AG04449 (cell line): Measurements from ENCODE around the gene ATXN7L2.
A peak's percentile ranks its signal among the peaks of the same experiment; 100 is the strongest.
"Not testable (repeated sequence)": the region's sequence is repeated elsewhere in the genome, so short reads cannot be mapped to it uniquely, and the experiment has no call there.

ENCODE experiments used
- CTCF ChIA-PET: fragments of 350-600 bp; formaldehyde crosslinking; extraction: SDS; loops from one replicate; lab custom pipeline; 2021; ENCODE audit warnings: antibody characterized with exemption; lab: Yijun Ruan, JAX
- POLR2A ChIA-PET: fragments of 400-600, 350-600 bp; formaldehyde crosslinking; extraction: SDS; loops from one replicate; lab custom pipeline; 2020; ENCODE audit warnings: antibody characterized with exemption, inconsistent platforms; lab: Yijun Ruan, JAX
- DNase-seq: peaks from one replicate; pipeline ENCODE4 v3.0.0-alpha.2; 2010; ENCODE audit warnings: low read depth, low spot score
- H3K4me3 ChIP-seq: 2 replicates; pipeline ENCODE4 v1.5.1; 2011; ENCODE audit warnings: low read depth, mild to moderate bottlenecking, control low read depth, low read length
- CTCF ChIP-seq: IDR thresholded peaks from one replicate; pipeline ENCODE4 v1.5.1; 2011; ENCODE audit warnings: mild to moderate bottlenecking, moderate library complexity, low read length, control low read depth, inconsistent platforms; ENCODE audit not compliant: insufficient read depth; ENCODE audit errors: missing control alignments

Gene ATXN7L2

DNA sequence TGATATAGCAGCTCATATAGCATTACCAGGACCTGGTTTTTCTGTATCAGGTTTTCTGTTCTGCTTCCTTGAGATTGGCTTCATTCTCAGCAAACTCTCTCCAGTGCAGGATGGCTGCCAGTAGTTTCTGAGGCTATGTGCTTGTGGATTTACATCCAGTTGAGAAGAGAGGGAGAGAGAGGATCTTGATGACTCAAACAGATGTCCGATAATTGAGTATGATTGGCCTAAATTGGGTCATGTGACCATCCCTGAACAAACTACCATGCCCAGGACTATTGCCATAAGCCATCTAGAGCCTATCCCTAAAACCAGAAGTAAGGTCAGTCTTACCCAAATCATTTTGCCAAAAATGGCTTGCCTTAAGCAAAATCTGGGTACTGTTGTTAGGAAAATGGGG lies 39.4 kb upstream of the ATXN7L2 start:
- CTCF ChIA-PET = interaction anchor here (1.0 kb wide), 2 partner anchors 9 to 46 kb away, joined by 3 read pairs; no protein-coding TSS in a partner anchor
- no peak for TF ChIP-seq CTCF
- no peak for DNase-seq
- POLR2A ChIA-PET = no interaction called here
- H3K4me3 ChIP-seq = no peak overlapping the region

DNA sequence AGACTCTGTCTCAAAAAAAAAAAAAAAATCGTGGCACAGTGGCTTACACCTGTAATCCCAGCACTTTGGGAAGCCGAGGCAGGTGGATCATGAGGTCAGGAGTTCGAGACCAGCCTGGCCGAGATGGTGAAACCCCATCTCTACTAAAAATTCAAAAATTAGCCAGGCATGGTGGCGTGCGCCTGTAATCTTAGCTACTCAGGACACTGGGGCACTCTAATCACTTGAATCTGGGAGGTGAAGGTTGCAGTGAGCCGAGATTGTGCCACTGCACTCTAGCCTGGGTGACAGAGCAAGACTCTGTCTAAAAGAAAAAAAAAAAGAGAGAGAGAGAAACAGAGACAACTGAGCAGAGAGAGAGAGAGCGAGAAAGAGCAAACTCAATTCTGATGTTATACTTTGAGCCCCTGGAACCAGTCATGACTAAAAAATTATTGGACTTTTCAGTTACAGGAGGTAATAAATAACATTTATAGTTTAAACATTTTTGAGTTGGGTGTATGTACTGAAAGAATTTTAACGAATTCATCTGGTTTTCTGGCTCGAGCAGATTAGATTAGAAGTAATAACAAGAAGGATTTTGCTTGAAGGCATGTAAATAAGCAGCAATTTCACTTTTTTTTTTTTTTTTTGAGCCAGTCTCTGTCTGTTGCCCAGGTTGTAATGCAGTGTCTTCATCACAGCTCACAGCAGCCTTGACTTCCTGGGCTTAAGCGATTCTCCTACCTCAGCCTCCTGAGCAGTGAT lies 37.6 kb upstream of the ATXN7L2 start:
- ChIA-PET CTCF (interaction anchor here (0.7 kb wide), 1 partner anchor 87 kb away, joined by 3 read pairs; no protein-coding TSS in a partner anchor), POLR2A (interaction anchor here (0.9 kb wide), 1 partner anchor 84 kb away, joined by 4 read pairs; no protein-coding TSS in a partner anchor)
- DNase-seq = peak; percentile 83
- not testable (repeated sequence) for H3K4me3 ChIP-seq

DNA sequence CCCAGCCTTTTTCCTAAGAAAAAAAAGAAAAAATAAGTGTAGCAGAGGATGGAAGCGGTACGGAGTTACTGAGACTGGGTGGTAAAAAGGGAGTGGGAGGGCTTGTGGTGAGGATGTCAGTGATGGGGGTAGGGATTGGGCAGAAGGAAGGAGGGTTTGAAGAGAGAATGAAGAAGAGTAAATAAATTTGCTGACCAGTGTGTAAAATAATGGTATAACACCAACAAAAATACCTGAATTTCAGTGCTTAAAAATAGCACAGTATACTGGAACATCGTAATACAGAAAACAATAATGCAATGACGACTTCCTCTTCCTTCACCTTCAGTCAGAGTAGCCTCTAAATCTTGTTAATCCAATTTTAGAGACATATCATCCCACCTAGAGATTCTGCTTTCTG lies 36.2 kb upstream of the ATXN7L2 start:
- CTCF ChIA-PET = interaction anchor here (0.9 to 1.0 kb wide), 2 partner anchors 10 to 43 kb away, joined by 3 to 7 read pairs; no protein-coding TSS in a partner anchor
- TF ChIP-seq CTCF = no peak
- POLR2A ChIA-PET = no interaction called here
- DNase-seq = no peak
- no peak overlapping the region for H3K4me3 ChIP-seq

DNA sequence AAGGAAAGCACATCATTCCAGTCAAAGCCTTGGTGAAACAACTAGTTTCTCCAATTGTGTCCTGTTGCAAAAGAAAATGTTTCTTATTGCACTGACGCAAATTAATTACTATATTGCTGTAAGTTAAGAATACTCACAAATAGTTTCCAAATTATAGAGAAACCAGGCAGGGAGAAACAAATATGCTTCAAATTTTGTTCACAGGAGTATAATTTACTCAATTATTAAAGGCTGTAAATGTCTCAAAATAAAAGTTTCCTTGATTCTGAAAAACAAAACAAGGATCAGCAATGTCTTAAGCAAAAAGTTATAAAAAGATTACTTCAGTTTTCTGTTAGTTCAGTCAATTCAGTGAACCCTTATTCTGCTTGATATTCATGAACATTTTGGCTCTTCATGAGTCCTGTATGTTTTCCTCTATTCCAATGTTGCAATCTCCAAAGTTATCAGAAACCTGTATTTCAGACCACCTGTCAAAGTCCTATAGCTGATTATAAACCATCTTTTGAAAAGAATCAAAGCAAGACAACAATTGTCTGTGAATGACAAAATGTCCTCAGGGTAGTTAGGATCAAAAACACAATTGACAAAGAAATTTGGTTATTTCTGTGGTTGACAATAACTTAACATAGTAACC lies 29.1 kb upstream of the ATXN7L2 start:
- CTCF ChIA-PET = interaction anchor here (1.7 kb wide), 1 partner anchor 342 kb away, joined by 3 read pairs; a partner anchor contains a TSS
- no peak overlapping the region for H3K4me3 ChIP-seq
- POLR2A ChIA-PET = no interaction called here
- no peak for TF ChIP-seq CTCF
- no peak for DNase-seq

- POLR2A ChIA-PET = no interaction called here
- no peak overlapping the region for H3K4me3 ChIP-seq
- CTCF ChIA-PET = interaction anchor here (1.4 to 2.2 kb wide), 2 partner anchors 11 to 36 kb away, joined by 3 to 7 read pairs; partner anchors contain the start of gene CYB561D1
- no peak for TF ChIP-seq CTCF
- DNase-seq = no peak
Measured at GRCh38 chr1:109457819-109458218, 25.9 kb upstream of the ATXN7L2 start.

DNA sequence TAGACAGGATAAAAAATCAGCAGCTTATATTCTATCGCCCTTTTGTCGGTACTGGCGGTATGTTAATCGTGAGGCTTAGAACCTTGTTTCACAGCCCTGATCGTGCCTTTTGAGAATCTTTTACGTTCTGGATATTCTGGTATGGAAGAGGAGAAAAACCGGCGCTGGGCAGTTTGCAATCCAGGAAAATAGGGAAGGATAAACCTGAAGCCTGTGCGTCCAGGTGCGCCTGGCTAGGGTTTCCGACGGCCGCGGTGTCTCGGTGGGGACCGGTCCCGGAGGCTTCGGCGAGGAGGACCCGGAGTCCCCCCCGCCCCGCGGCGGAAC lies 17.6 kb upstream of the ATXN7L2 start:
- H3K4me3 ChIP-seq = peak overlapping the region; percentile 56
- ChIA-PET POLR2A (no interaction called here), CTCF (interaction anchor here (1.3 kb wide), 2 partner anchors 24 to 66 kb away, joined by 4 to 5 read pairs; no protein-coding TSS in a partner anchor)
- DNase-seq = no peak
- no peak for TF ChIP-seq CTCF
